ENCODE measurements around the gene ERICH2. TPM values are rescaled to one million over a fixed set of nuclear protein-coding genes. Genes with fewer than 3 reads are reported as not detected.

Gene ERICH2
- total RNA-seq, 1 experiment from 2014 or later, result 2.4 TPM

GRCh38 chr2:170743530-170744239, 26.5 kb upstream of the ERICH2 start:
- intact Hi-C loops (cut with micrococcal nuclease), result loop anchor here (10.0 kb wide), 1 partner anchor 59 kb away; no protein-coding TSS in a partner anchor
- no peak for ATAC-seq
- H3K27me3 ChIP-seq (ENCODE audit: insufficient read depth, low read length), result no peaks in the 10 kb centered on the region
- H3K9me2 ChIP-seq (ENCODE audit: insufficient read depth), result no peaks in the 10 kb centered on the region
- H3K9ac ChIP-seq (ENCODE audit: low read length), result no peak overlapping the region
- no peak overlapping the region for H3K4me3 ChIP-seq (replicated peaks in 1 of 2; ENCODE audit: low read depth in 1 of 2, low read length in 2 of 2)
- H3K79me2 ChIP-seq (ENCODE audit: insufficient read depth, low read length), result no peaks in the 10 kb centered on the region
- no peak overlapping the region for H3K27ac ChIP-seq (ENCODE audit: low read depth, low read length)
- H3K4me1 ChIP-seq (ENCODE audit: control insufficient read depth in 1 of 2, insufficient read depth in 2 of 2, low read length in 2 of 2), result peaks cover 7 to 11% of the 10 kb centered on the region in 2 experiments
- POLR2A ChIA-PET, result no interaction called here
- CTCF ChIA-PET, result no interaction called here
- no peaks in the 10 kb centered on the region for H3K36me3 ChIP-seq (ENCODE audit: control insufficient read depth in 1 of 2, insufficient read depth in 2 of 2, low read length in 2 of 2)
- no peak overlapping the region for H2AFZ ChIP-seq (ENCODE audit: low read depth, low read length, poor library complexity, severe bottlenecking)
- no peak for DNase-seq (ENCODE audit: low read depth, low spot score)
- H3K4me2 ChIP-seq (ENCODE audit: low read length), result no peak overlapping the region
- no peaks in the 10 kb centered on the region for H4K20me1 ChIP-seq (ENCODE audit: insufficient read depth)
- no peaks in the 10 kb centered on the region for H3K9me3 ChIP-seq (ENCODE audit: control insufficient read depth in 1 of 2, insufficient read depth in 1 of 2, low read depth in 1 of 2, low read length in 2 of 2)
- BruUV-seq (replicated peaks), result no TSS peak
- RAD21 ChIA-PET (ENCODE audit: low non-redundant PET in 1 of 2, low total read pairs in 2 of 2, uncharacterized antibody in 2 of 2, unreplicated experiment in 2 of 2), result no interaction called here
- no peak for TF ChIP-seq EZH2phosphoT487 (IDR thresholded peaks at IDR 0.05; ENCODE audit: borderline replicate concordance)
- no peak for TF ChIP-seq SRF (IDR thresholded peaks at IDR 0.05; ENCODE audit: low read depth)
- TF ChIP-seq YY1 (IDR thresholded peaks at IDR 0.05; ENCODE audit: extremely low read depth, insufficient replicate concordance, low read depth, low read length), result no peak
- TF ChIP-seq JUND (IDR thresholded peaks at IDR 0.05), result no peak
- no peak for TF ChIP-seq ZFX (IDR thresholded peaks at IDR 0.05)
- TF ChIP-seq CTCF (IDR thresholded peaks at IDR 0.05 in 2 of 3, conservative IDR thresholded peaks at IDR 0.05 in 1 of 3; ENCODE audit: borderline replicate concordance in 1 of 3, insufficient read depth in 1 of 3, low read depth in 2 of 3, low read length in 2 of 3), result no peak
- no peak for TF ChIP-seq FOSL1 (IDR thresholded peaks at IDR 0.05; ENCODE audit: low read depth)
- no peak for TF ChIP-seq RAD21 (IDR thresholded peaks at IDR 0.05; ENCODE audit: low read depth)
- TF ChIP-seq EZH2 (IDR thresholded peaks at IDR 0.05), result no peak
- no peak for TF ChIP-seq SP1 (IDR thresholded peaks at IDR 0.05; ENCODE audit: low read depth)
- TF ChIP-seq, protein P1, sequence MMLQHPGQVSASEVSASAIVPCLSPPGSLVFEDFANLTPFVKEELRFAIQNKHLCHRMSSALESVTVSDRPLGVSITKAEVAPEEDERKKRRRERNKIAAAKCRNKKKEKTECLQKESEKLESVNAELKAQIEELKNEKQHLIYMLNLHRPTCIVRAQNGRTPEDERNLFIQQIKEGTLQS (IDR thresholded peaks at IDR 0.05), result no peak
- no peak for TF ChIP-seq ELF1 (IDR thresholded peaks at IDR 0.05; ENCODE audit: borderline replicate concordance, low read depth)
- TF ChIP-seq CEBPB (IDR thresholded peaks at IDR 0.05; ENCODE audit: low read depth), result no peak
- no peak for TF ChIP-seq POLR2AphosphoS5 (IDR thresholded peaks at IDR 0.05; ENCODE audit: low read depth, low read length)
- TF ChIP-seq SIN3A (IDR thresholded peaks at IDR 0.05; ENCODE audit: low read depth), result no peak
- TF ChIP-seq EGR1 (IDR thresholded peaks at IDR 0.05; ENCODE audit: low read depth), result no peak
